ENCODE results near the gene PLCH1.

DNA sequence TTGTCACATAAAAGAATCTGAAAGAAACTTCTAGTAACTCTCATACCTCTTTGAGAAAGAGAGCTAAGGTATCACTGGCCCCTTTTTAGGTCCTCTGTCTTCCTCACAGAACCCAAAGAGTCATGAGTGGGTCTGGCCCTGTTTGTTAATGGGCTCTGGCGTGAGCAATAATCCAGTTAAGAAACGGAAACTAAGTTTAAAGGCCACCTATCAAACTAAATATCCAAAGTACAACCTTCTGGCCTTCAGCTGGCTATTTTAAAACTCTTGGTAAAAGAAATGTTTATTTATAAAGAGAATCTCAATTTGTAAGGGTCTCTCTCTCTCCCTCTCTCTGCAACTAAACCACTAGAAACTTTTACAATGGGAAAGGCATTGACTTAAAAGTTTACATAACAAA lies 380.4 kb downstream of the PLCH1 start:
- TF ChIP-seq HDAC6 (IDR thresholded peaks at IDR 0.05; ENCODE audit: low read depth, low read length) = no peak
- TF ChIP-seq, protein P1, sequence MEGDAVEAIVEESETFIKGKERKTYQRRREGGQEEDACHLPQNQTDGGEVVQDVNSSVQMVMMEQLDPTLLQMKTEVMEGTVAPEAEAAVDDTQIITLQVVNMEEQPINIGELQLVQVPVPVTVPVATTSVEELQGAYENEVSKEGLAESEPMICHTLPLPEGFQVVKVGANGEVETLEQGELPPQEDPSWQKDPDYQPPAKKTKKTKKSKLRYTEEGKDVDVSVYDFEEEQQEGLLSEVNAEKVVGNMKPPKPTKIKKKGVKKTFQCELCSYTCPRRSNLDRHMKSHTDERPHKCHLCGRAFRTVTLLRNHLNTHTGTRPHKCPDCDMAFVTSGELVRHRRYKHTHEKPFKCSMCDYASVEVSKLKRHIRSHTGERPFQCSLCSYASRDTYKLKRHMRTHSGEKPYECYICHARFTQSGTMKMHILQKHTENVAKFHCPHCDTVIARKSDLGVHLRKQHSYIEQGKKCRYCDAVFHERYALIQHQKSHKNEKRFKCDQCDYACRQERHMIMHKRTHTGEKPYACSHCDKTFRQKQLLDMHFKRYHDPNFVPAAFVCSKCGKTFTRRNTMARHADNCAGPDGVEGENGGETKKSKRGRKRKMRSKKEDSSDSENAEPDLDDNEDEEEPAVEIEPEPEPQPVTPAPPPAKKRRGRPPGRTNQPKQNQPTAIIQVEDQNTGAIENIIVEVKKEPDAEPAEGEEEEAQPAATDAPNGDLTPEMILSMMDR (IDR thresholded peaks at IDR 0.05; ENCODE audit: control extremely low read depth in 1 of 3, insufficient read depth in 1 of 3, low read depth in 1 of 3, low read length in 3 of 3) = no peak
- TF ChIP-seq TEAD4 (IDR thresholded peaks at IDR 0.05; ENCODE audit: low read depth, low read length) = no peak
- no peak for TF ChIP-seq POLR2AphosphoS5 (IDR thresholded peaks at IDR 0.05; ENCODE audit: low read depth, low read length)
- TF ChIP-seq EP300 (IDR thresholded peaks at IDR 0.05; ENCODE audit: borderline replicate concordance in 1 of 2, low read depth in 2 of 2, low read length in 2 of 2) = no peak
- no peak for TF ChIP-seq ATF2 (IDR thresholded peaks at IDR 0.05; ENCODE audit: low read length)
- TF ChIP-seq GTF2F1 (IDR thresholded peaks at IDR 0.05; ENCODE audit: borderline replicate concordance, low read depth, low read length) = no peak
- no peak for TF ChIP-seq POLR2A (IDR thresholded peaks at IDR 0.05; ENCODE audit: control extremely low read depth in 1 of 2, low read depth in 2 of 2, low read length in 2 of 2)

All from H1 (cell line).